Left lobe of liver (tissue), 2 donors: Measurements from ENCODE around the gene C1QC. TPM values are rescaled to one million over a fixed set of nuclear protein-coding genes. Genes with fewer than 3 reads are reported as not detected.

Experiments used
- ATAC-seq: fragments of 200-7000 bp; cut with Tn5 transposase; one replicate; pipeline ENCODE4 v1.9.1; 2020; ENCODE audit warnings: mild to moderate bottlenecking, moderate library complexity
- DNase-seq: peaks from one replicate; pipeline ENCODE4 v3.0.0-alpha.2; 2020; ENCODE audit warnings: low spot score
- total RNA-seq: library from RNA; stranded (reverse); gene quantifications from one replicate; pipeline ENCODE4 v1.2.1, GENCODE V29; 2021
- donor health status: DM: no; HTN: no; CAD: no; lungs with moderate emphysema.
- donor health status: DM: no; HTN: yes; CAD: no.

Gene C1QC
- total RNA-seq, 1 donor from 2014 or later: 76.0 TPM

- DNase-seq (no peak), ATAC-seq (no peak)
These were observed 25.4 kb upstream of the C1QC start for GRCh38 chr1:22618056-22618455.

GRCh38 chr1:22619252-22619651, 24.2 kb upstream of the C1QC start:
- DNase-seq (no peak), ATAC-seq (no peak)

- DNase-seq (no peak), ATAC-seq (no peak)
These were observed 23.6 kb upstream of the C1QC start for GRCh38 chr1:22619798-22620197.

DNA sequence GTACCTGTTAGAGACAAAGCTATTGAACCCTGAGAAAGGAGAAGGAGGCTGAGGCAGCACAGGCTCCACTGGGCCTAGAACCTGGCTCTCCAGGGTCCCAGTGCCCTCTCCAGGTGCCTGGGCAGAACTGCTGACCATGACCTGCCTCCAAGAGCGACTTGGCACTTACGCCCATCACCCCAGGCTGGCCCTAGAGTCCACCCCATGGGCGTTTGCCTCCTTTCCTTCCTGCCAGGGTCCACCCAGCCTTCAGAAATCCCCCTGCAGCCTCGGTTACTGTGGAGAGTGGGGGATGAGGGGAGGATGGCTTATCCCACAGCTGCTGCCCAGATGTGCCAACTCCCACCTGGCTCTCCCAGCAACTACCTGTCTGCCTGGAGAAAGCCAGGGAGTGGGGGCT, 21.7 kb upstream of the C1QC start:
- ATAC-seq (no peak), DNase-seq (no peak)

DNA sequence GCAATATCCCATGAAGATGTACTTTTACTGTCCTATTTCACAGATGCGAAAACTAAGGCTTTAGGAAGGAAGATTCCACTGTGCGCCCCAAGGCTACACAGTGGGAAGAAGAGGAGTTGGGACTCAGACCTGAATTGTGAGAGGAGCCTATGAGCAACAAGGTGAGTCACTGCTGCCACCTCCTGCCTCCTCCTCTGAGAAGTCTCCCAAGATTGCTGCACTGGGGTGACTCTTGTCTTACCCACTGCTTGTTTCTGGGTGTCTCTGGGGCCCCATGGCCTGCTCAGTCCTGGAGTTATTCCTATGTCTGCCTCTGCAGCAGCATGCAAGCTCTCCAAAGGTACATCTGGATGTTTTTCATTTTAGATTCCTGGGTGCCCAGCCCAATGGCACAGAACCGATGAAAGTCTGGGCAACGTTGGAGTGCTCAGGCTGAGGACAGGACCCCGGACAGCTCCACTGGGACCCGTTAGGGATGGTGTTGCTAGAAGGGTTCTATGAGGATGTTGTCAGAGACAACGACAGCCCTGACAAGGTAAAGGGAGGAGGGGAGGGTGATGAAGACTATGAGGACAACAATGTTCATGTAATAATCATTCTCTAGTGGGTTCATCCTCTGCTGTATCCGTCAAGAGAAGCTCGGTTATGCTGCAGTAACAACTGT, 18.0 kb upstream of the C1QC start:
- no peak for DNase-seq
- ATAC-seq: no peak

- DNase-seq (no peak), ATAC-seq (no peak)
These were observed 16.9 kb upstream of the C1QC start for GRCh38 chr1:22626237-22627157.

GRCh38 chr1:22627331-22627730, 16.1 kb upstream of the C1QC start:
- DNase-seq (no peak), ATAC-seq (no peak)

DNA sequence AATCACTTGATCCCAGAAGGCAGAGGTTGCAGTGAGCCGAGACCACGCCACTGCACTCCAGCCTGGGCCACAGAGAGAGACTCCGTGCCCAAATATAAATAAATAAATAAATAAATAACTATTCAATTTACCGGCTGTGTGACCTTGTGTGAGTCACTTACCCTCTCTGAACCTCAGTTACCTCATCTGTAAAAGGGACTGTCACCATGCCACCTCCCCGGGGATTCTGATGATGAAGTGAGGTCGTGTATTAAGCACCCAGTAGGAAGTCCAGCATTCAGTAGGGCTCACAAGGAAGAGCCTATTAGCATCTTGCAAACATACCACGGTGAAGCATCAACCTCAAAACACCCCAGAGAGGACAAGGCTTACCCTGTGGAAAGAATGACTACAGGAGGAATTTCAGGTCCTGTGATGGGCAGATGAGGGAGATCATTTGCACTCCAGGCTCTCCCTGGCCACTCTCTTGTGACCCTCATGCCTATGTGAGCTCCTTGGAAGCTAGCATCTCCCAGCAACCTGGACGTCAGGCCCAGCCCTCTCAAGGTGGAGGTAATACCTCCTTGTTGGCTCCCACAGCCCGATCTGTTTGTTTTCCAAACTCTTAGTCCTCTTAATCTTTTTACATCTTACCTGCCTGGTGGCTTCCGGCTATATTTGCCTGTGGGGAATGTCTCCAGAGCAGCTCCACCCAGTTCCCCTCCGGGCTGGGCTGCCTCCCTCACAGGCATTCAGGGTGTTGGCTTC, 14.6 kb upstream of the C1QC start:
- DNase-seq (no peak), ATAC-seq (no peak)

GRCh38 chr1:22629886-22630285, 13.5 kb upstream of the C1QC start:
- no peak for DNase-seq
- no peak for ATAC-seq

- DNase-seq (no peak), ATAC-seq (no peak)
These were observed 9.6 kb upstream of the C1QC start for GRCh38 chr1:22633697-22634463.

- ATAC-seq (no peak), DNase-seq (no peak)
These were observed 8.0 kb upstream of the C1QC start for GRCh38 chr1:22635436-22635835.

DNA sequence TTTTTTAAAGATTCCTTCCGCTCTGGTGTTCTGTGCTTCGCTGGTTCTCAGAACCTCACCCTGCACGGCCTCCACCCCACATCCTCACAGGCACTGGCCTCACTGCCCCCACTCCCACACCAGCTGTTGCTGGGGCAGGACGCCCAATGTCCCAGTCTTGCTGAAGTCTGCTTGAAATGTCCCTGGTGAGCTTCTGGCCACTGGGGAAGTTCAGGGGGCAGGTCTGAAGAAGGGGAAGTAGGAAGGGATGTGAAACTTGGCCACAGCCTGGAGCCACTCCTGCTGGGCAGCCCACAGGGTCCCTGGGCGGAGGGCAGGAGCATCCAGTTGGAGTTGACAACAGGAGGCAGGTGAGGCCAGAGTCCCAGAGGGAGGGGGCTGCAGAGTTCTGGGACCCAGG, 7.1 kb upstream of the C1QC start, which contains the start of gene C1QA:
Gene C1QA (plus strand): TSS at position 276 of the 400 bp plus-strand sequence. CDS start 989 bp downstream, outside the sequence.
- DNase-seq (no peak), ATAC-seq (peak; percentile 65)

DNA sequence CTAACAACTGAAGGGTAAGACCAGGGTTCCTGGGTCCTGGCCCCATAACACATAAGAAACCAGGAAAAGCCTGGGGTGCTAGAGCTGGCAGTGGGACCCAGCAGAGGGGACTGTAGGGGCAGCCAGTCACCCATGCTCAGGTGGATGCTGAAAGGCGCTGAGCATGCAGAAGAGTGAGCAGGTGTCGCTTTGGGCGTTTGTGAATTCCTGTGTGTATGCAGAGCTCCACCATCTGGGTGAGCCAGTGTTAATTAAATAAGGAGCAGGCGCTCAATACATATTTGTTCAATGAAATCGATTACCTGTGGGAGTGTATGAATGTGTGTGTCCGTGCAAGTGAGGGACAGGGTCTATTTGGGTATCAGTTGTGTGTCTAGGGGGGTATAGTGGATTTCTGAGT, 6.5 kb upstream of the C1QC start:
- no peak for ATAC-seq
- DNase-seq: no peak

- ATAC-seq (no peak), DNase-seq (no peak)
These were observed 5.5 kb upstream of the C1QC start for GRCh38 chr1:22637907-22638445.

- ATAC-seq: no peak
- DNase-seq: no peak
These were observed 4.8 kb upstream of the C1QC start for GRCh38 chr1:22638476-22639234.

DNA sequence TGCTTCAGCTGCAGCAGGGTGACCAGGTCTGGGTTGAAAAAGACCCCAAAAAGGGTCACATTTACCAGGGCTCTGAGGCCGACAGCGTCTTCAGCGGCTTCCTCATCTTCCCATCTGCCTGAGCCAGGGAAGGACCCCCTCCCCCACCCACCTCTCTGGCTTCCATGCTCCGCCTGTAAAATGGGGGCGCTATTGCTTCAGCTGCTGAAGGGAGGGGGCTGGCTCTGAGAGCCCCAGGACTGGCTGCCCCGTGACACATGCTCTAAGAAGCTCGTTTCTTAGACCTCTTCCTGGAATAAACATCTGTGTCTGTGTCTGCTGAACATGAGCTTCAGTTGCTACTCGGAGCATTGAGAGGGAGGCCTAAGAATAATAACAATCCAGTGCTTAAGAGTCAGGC, 4.1 kb upstream of the C1QC start:
- ATAC-seq: no peak
- no peak for DNase-seq

- no peak for DNase-seq
- no peak for ATAC-seq
These were observed 2.2 kb upstream of the C1QC start for GRCh38 chr1:22641247-22641646.

GRCh38 chr1:22641906-22642636, 1.4 kb upstream of the C1QC start:
- ATAC-seq (peak; percentile 94), DNase-seq (peak; percentile 83)

DNA sequence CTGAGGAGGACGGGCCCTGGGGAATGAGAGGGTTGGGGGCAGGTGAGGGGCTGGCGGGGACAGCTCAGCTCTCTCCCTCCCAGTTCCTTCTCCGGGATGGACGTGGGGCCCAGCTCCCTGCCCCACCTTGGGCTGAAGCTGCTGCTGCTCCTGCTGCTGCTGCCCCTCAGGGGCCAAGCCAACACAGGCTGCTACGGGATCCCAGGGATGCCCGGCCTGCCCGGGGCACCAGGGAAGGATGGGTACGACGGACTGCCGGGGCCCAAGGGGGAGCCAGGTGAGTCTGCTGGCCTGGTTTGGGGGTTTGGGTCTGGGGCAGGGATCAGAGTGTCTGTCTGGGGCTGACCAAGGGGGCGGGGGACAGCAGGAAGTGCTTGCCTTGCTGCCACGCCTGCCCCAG, 495 bp downstream of the C1QC start:
- DNase-seq: no peak
- ATAC-seq: no peak
